Transverse colon (tissue), 4 donors: ENCODE measurements around the gene FOXR1. TPM values are rescaled to one million over a fixed set of nuclear protein-coding genes. Genes with fewer than 3 reads are reported as not detected.

ENCODE experiments used
- DNase-seq: peaks from one replicate; pipeline ENCODE4 v3.0.0-alpha.2; 2019
- H3K27ac ChIP-seq, 4 donors: fragments of 200-600 bp; sonication (generic); 2 replicates each; pipeline ENCODE4 v1.5.1; 2016 to 2018; ENCODE audit warnings: inconsistent platforms in 4 of 4
- H3K27me3 ChIP-seq: fragments of 200-600 bp; sonication (generic); 2 replicates; pipeline ENCODE4 v1.5.1; 2017; ENCODE audit warnings: inconsistent platforms
- H3K36me3 ChIP-seq, 4 donors: fragments of 200-600 bp; sonication (generic); 2 replicates each; pipeline ENCODE4 v1.5.1; 2017 to 2019; ENCODE audit warnings: inconsistent platforms in 4 of 4
- H3K4me1 ChIP-seq, 4 donors: fragments of 200-600 bp; sonication (generic); 2 replicates each; pipeline ENCODE4 v1.5.1; 2017 to 2020; ENCODE audit warnings: inconsistent platforms in 4 of 4
- H3K4me3 ChIP-seq, 4 donors: fragments of 200-600 bp; sonication (generic); 1 replicate in 1 of 4; 2 replicates in 3 of 4; pipeline versions ENCODE4 v1.5.1 to v1.6.1; 2017 to 2019; ENCODE audit warnings: inconsistent platforms in 4 of 4
- H3K9me3 ChIP-seq, 2 donors: fragments of 200-600 bp; sonication (generic); 2 replicates each; pipeline ENCODE4 v1.5.1; 2017 to 2019; ENCODE audit warnings: inconsistent platforms in 2 of 2
- CTCF ChIP-seq, 5 experiments: fragments of 200-600 bp in 3 of 5; fragments of 450-650 bp in 2 of 5; sonication (generic) in 3 of 5; IDR thresholded peaks; 1 replicate in 2 of 5; 2 replicates in 3 of 5; pipeline ENCODE4 v1.5.1; 2016 to 2017; ENCODE audit warnings: antibody characterized with exemption in 5 of 5, inconsistent platforms in 3 of 5, mild to moderate bottlenecking in 2 of 5, moderate library complexity in 1 of 5
- EP300 ChIP-seq: sonication (generic); formaldehyde crosslinking; IDR thresholded peaks from one replicate; pipeline ENCODE4 v1.6.1; 2017; ENCODE audit warnings: antibody characterized with exemption, low read depth
- POLR2A ChIP-seq: fragments of 450-650 bp; IDR thresholded peaks from one replicate; pipeline ENCODE4 v1.6.1; 2016; ENCODE audit warnings: antibody characterized with exemption, mild to moderate bottlenecking, moderate library complexity
- POLR2AphosphoS5 ChIP-seq, 3 donors: sonication (generic); formaldehyde crosslinking; IDR thresholded peaks; one replicate each; pipeline ENCODE4 v1.6.1; 2016; ENCODE audit warnings: antibody characterized with exemption in 3 of 3
- WGBS, 2 donors: methylation state at CpG; one replicate each; pipeline ENCODE4 v1.1.5; 2018; ENCODE audit warnings: low coverage in 1 of 2; 5-methylcytosine and 5-hydroxymethylcytosine counted together
- in situ Hi-C, 4 donors: fragments of 200-750 bp; cut with MboI; loops; one replicate each; pipeline versions ENCODE4 v1.15.0 to v1.15.1; 2017; ENCODE audit warnings: low sequenced_read_pairs in 3 of 4, low pct_ligation_motif_present in 1 of 4, low pct_unique_long_range_greater_than_20kb in 1 of 4
- intact Hi-C: fragments of 100-400 bp; cut with DNase I; formaldehyde crosslinking; loops from one replicate; pipeline ENCODE4 v1.15.1; 2023; ENCODE audit warnings: low total_unique reads
- total RNA-seq, 4 donors: library from RNA; depleted of rRNA; stranded (reverse); fragments of >200 nt; gene quantifications; one replicate each; pipeline ENCODE4 v1.1.0, GENCODE V29; 2016

The FOXR1 gene
- total RNA-seq, 4 donors from 2014 or later, result not detected

GRCh38 chr11:118924591-118925585, 46.7 kb upstream of the FOXR1 start:
- no peak for TF ChIP-seq CTCF (IDR thresholded peaks at IDR 0.05)
- TF ChIP-seq POLR2A, result no peak
- no peak for TF ChIP-seq POLR2AphosphoS5 (IDR thresholded peaks at IDR 0.05)
- TF ChIP-seq EP300, result no peak
- peak; percentile 64 for DNase-seq
- H3K4me3 ChIP-seq, result peak overlapping the region; percentile 56 to 75 (median 62)
- peak overlapping the region; percentile 98 to 100 (median 100) for H3K27ac ChIP-seq
- H3K4me1 ChIP-seq, result peaks cover 41 to 69% (median 62%) of the 10 kb centered on the region in 4 donors
- in situ Hi-C loops, result no loop called here
- intact Hi-C loops, result no loop called here
- 1% methylated on average over 29 of the region's 45 CpGs; no CpG with 5 or more reads in 1 of the 2 donors for WGBS, 2 donors
- H3K9me3 ChIP-seq, result no peaks in the 10 kb centered on the region
- no peaks in the 10 kb centered on the region for H3K36me3 ChIP-seq
- no peaks in the 10 kb centered on the region for H3K27me3 ChIP-seq

GRCh38 chr11:118927554-118928100, 43.9 kb upstream of the FOXR1 start:
- H3K27me3 ChIP-seq, result no peaks in the 10 kb centered on the region
- no peak for DNase-seq
- no peak for TF ChIP-seq EP300
- H3K27ac ChIP-seq, result peak overlapping the region; percentile 98 to 100 (median 100)
- peaks cover 18 to 50% (median 41%) of the 10 kb centered on the region in 4 donors for H3K4me1 ChIP-seq
- no peaks in the 10 kb centered on the region for H3K36me3 ChIP-seq
- in situ Hi-C loops (no loop called here), intact Hi-C loops (loop anchor here (2.0 kb wide), 1 partner anchor 21 kb away; no protein-coding TSS in a partner anchor)
- H3K9me3 ChIP-seq, result no peaks in the 10 kb centered on the region
- WGBS, 2 donors, result 7% methylated on average over 7 of the region's 7 CpGs; no CpG with 5 or more reads in 1 of the 2 donors
- peak overlapping the region in 2 of 4 donors; percentile 79 to 87 for H3K4me3 ChIP-seq

GRCh38 chr11:118928101-118928869, 43.3 kb upstream of the FOXR1 start:
- WGBS, 2 donors, result 0% methylated on average over 3 to 29 of the region's 32 CpGs
- H3K27ac ChIP-seq, result peak overlapping the region; percentile 98 to 100 (median 100)
- H3K36me3 ChIP-seq, result no peaks in the 10 kb centered on the region
- peak; percentile 95 for DNase-seq
- intact Hi-C loops, result loop anchor here (2.0 kb wide), 1 partner anchor 21 kb away; no protein-coding TSS in a partner anchor
- H3K4me1 ChIP-seq, result peaks cover 12 to 48% (median 39%) of the 10 kb centered on the region in 4 donors
- H3K4me3 ChIP-seq, result peak overlapping the region; percentile 79 to 94 (median 86)
- in situ Hi-C loops, result no loop called here
- peak; percentile 75 for TF ChIP-seq POLR2A
- peak; percentile 86 to 99 (median 91) for TF ChIP-seq CTCF (IDR thresholded peaks at IDR 0.05)
- no peak for TF ChIP-seq EP300
- peak; percentile 56 to 87 (median 84) for TF ChIP-seq POLR2AphosphoS5 (IDR thresholded peaks at IDR 0.05)
- no peaks in the 10 kb centered on the region for H3K27me3 ChIP-seq
- no peaks in the 10 kb centered on the region for H3K9me3 ChIP-seq

GRCh38 chr11:118928870-118929500, 42.6 kb upstream of the FOXR1 start:
- in situ Hi-C loops (no loop called here), intact Hi-C loops (loop anchor here (1.0 to 2.0 kb wide), 2 partner anchors 22 to 138 kb away; partner anchors contain the start of gene DDX6)
- H3K9me3 ChIP-seq, result no peaks in the 10 kb centered on the region
- WGBS, 2 donors, result 0% methylated on average over 26 of the region's 26 CpGs; no CpG with 5 or more reads in 1 of the 2 donors
- H3K36me3 ChIP-seq, result no peaks in the 10 kb centered on the region
- H3K27me3 ChIP-seq, result no peaks in the 10 kb centered on the region
- peak overlapping the region; percentile 98 to 100 (median 100) for H3K27ac ChIP-seq
- no peak for TF ChIP-seq CTCF (IDR thresholded peaks at IDR 0.05)
- no peak for TF ChIP-seq POLR2A
- no peak for TF ChIP-seq EP300
- TF ChIP-seq POLR2AphosphoS5 (IDR thresholded peaks at IDR 0.05), result peak in 1 of 3 donors; percentile 50
- peaks cover 9 to 43% (median 33%) of the 10 kb centered on the region in 4 donors for H3K4me1 ChIP-seq
- DNase-seq, result no peak
- peak overlapping the region; percentile 79 to 94 (median 86) for H3K4me3 ChIP-seq
